Measurements from ENCODE around the gene CALML3. TPM values are rescaled to one million over a fixed set of nuclear protein-coding genes. Genes with fewer than 3 reads are reported as not detected.

CALML3 gene
- total RNA-seq, 4 donors from 2014 or later, result not detected

DNA sequence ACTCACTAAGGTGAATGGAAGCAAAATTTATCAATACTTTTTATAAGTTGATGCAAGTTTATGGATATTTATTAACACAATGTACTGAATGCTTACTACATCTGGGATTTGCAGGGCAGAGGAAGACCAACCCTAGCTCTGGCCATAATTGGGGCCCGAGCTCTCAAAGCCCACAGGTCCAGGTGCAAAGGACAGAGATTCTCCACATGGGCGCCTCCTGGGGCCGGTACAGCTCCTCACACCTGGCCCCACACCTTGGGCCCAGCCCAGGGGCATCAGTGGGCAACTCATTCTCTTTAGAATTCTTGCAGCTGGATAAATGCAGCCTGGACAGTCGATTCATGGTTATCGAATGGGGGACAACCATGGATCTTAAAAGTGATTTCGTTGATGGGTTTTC lies 47.1 kb downstream of the CALML3 start:
- no peaks in the 10 kb centered on the region for H3K4me1 ChIP-seq
- no peak for DNase-seq
- no peak overlapping the region for H3K27ac ChIP-seq
- no peaks in the 10 kb centered on the region for H3K9me3 ChIP-seq
- intact Hi-C loops (cut with DNase I; ENCODE audit: low total_unique reads), result no loop called here
- no peaks in the 10 kb centered on the region for H3K27me3 ChIP-seq
- no peak overlapping the region for H3K4me3 ChIP-seq
- no peaks in the 10 kb centered on the region for H3K36me3 ChIP-seq
- TF ChIP-seq POLR2A (IDR thresholded peaks at IDR 0.05), result no peak
- TF ChIP-seq, protein P1, sequence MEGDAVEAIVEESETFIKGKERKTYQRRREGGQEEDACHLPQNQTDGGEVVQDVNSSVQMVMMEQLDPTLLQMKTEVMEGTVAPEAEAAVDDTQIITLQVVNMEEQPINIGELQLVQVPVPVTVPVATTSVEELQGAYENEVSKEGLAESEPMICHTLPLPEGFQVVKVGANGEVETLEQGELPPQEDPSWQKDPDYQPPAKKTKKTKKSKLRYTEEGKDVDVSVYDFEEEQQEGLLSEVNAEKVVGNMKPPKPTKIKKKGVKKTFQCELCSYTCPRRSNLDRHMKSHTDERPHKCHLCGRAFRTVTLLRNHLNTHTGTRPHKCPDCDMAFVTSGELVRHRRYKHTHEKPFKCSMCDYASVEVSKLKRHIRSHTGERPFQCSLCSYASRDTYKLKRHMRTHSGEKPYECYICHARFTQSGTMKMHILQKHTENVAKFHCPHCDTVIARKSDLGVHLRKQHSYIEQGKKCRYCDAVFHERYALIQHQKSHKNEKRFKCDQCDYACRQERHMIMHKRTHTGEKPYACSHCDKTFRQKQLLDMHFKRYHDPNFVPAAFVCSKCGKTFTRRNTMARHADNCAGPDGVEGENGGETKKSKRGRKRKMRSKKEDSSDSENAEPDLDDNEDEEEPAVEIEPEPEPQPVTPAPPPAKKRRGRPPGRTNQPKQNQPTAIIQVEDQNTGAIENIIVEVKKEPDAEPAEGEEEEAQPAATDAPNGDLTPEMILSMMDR (IDR thresholded peaks at IDR 0.05), result no peak

GRCh38 chr10:5573319-5573950 lies 48.7 kb downstream of the CALML3 start:
- TF ChIP-seq POLR2A (IDR thresholded peaks at IDR 0.05), result no peak
- TF ChIP-seq, protein P1 (IDR thresholded peaks at IDR 0.05), result no peak
- intact Hi-C loops (cut with DNase I; ENCODE audit: low total_unique reads), result no loop called here
- Histone ChIP-seq H3K27ac (peak overlapping the region in 1 of 2 donors; percentile 75), H3K9me3 (no peaks in the 10 kb centered on the region), H3K36me3 (no peaks in the 10 kb centered on the region), H3K4me3 (no peak overlapping the region), H3K27me3 (no peaks in the 10 kb centered on the region), H3K4me1 (no peaks in the 10 kb centered on the region)
- no peak for DNase-seq

DNA sequence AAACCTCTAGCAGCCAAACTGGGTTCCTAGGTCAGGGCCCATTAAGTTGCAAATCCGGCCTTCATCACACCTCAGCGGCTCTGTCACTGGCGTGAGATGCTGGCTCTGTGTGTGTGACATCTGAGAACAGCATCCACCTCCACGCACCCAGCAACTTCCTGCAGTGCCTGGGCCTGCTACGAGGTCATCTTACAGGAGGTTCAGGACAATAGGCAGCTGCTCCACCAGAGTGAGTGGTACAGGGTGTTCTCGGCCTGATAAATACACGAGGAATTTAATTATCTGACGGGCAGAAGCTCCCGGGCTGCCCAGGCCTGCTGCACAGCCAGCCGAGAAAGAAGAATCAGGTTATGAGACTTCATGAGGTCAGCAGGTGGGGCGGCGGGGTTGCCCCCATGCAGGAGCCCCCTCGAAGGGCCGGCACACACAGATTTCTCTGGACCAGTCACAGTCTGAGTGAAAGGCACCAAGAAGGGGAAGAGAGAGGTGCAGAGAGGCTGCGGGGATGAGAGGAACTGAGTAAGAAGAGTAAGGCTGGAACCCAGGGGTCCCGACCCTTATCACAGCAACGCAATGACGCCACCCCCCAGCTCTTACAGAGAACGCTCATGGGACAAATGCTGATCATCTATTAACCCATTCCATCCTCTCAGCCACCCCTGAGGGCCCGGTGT lies 49.3 kb downstream of the CALML3 start:
- no peaks in the 10 kb centered on the region for H3K9me3 ChIP-seq
- TF ChIP-seq POLR2A (IDR thresholded peaks at IDR 0.05), result no peak
- TF ChIP-seq, protein P1 (IDR thresholded peaks at IDR 0.05), result no peak
- no peaks in the 10 kb centered on the region for H3K36me3 ChIP-seq
- intact Hi-C loops (cut with DNase I; ENCODE audit: low total_unique reads), result no loop called here
- H3K27me3 ChIP-seq, result no peaks in the 10 kb centered on the region
- H3K27ac ChIP-seq, result peak overlapping the region in 1 of 2 donors; percentile 75
- no peak overlapping the region for H3K4me3 ChIP-seq
- H3K4me1 ChIP-seq, result no peaks in the 10 kb centered on the region
- DNase-seq, result peak in 1 of 2 donors; percentile 61

DNA sequence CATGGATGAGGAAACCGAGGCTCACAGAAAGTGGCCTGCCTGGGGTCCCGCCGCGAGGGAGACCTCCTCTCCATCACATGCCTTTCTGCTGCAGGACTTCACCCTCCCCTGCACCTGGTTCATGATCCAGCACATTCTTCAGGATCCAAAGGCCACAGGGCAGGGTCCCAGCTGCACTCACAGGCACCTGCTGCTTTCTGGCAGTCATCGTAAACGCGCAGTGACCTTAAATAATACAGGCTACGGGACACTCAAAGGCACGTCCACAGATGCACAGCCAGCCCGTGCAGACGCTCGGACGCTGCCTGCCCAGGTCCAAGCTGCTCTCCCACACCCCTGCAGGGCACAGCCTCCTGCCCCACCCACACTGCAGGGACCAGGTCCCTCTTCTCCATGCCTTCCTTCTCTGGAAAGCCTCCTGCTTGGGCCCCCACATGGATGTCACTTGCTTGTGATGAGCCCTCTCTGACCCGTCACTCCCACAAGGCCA lies 49.9 kb downstream of the CALML3 start:
- Histone ChIP-seq H3K36me3 (no peaks in the 10 kb centered on the region), H3K27me3 (no peaks in the 10 kb centered on the region), H3K4me3 (no peak overlapping the region), H3K27ac (peak overlapping the region in 1 of 2 donors; percentile 75), H3K9me3 (no peaks in the 10 kb centered on the region), H3K4me1 (no peaks in the 10 kb centered on the region)
- TF ChIP-seq, protein P1 (IDR thresholded peaks at IDR 0.05), result no peak
- TF ChIP-seq POLR2A (IDR thresholded peaks at IDR 0.05), result no peak
- intact Hi-C loops (cut with DNase I; ENCODE audit: low total_unique reads), result no loop called here
- no peak for DNase-seq

GRCh38 chr10:5575144-5575481 lies 50.4 kb downstream of the CALML3 start:
- no peak for DNase-seq
- H3K4me3 ChIP-seq, result no peak overlapping the region
- H3K9me3 ChIP-seq, result no peaks in the 10 kb centered on the region
- no peaks in the 10 kb centered on the region for H3K4me1 ChIP-seq
- intact Hi-C loops (cut with DNase I; ENCODE audit: low total_unique reads), result no loop called here
- H3K27ac ChIP-seq, result peak overlapping the region in 1 of 2 donors; percentile 75
- TF ChIP-seq POLR2A (IDR thresholded peaks at IDR 0.05), result no peak
- TF ChIP-seq, protein P1 (IDR thresholded peaks at IDR 0.05), result no peak
- no peaks in the 10 kb centered on the region for H3K36me3 ChIP-seq
- no peaks in the 10 kb centered on the region for H3K27me3 ChIP-seq

Data from uterus (tissue), 4 donors.